HG03521 (cell line): ENCODE data around the gene SPSB2.
"Not testable (repeated sequence)": the region's sequence is repeated elsewhere in the genome, so short reads cannot be mapped to it uniquely, and the experiment has no call there.

ENCODE experiments used
- ATAC-seq: cut with Tn5 transposase; IDR thresholded peaks from one replicate; pipeline ENCODE4 v1.9.1; 2021; ENCODE audit warnings: mild to moderate bottlenecking, moderate library complexity; ENCODE audit not compliant: unreplicated experiment

The SPSB2 gene

GRCh38 chr12:6873094-6874014 lies at the start of gene SPSB2:
Gene SPSB2, minus strand, starts transcription at chr12:6873303. Its CDS starts 402 bp downstream, at chr12:6872901.
- ATAC-seq = peak; percentile 69

- no peak for ATAC-seq
Measured at GRCh38 chr12:6921996-6922946, 49.2 kb upstream of the SPSB2 start.

GRCh38 chr12:6921539-6921938 lies 48.4 kb upstream of the SPSB2 start:
- no peak for ATAC-seq

DNA sequence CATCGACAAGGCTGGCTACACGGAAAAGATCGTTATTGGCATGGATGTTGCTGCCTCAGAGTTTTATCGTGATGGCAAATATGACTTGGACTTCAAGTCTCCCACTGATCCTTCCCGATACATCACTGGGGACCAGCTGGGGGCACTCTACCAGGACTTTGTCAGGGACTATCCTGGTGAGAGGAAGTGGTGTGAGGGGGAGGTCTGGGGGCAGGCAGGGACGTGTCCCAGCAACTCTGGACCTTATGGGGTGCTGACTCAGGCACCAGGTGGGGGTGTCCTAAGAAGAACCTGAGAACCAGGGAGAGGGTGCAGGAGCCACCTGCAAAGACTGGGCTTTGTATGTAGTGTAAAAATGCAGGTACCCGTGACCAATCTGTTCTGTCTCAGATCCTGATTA lies 46.5 kb upstream of the SPSB2 start:
- ATAC-seq = no peak

GRCh38 chr12:6917491-6918231 lies 44.6 kb upstream of the SPSB2 start:
- no peak for ATAC-seq

DNA sequence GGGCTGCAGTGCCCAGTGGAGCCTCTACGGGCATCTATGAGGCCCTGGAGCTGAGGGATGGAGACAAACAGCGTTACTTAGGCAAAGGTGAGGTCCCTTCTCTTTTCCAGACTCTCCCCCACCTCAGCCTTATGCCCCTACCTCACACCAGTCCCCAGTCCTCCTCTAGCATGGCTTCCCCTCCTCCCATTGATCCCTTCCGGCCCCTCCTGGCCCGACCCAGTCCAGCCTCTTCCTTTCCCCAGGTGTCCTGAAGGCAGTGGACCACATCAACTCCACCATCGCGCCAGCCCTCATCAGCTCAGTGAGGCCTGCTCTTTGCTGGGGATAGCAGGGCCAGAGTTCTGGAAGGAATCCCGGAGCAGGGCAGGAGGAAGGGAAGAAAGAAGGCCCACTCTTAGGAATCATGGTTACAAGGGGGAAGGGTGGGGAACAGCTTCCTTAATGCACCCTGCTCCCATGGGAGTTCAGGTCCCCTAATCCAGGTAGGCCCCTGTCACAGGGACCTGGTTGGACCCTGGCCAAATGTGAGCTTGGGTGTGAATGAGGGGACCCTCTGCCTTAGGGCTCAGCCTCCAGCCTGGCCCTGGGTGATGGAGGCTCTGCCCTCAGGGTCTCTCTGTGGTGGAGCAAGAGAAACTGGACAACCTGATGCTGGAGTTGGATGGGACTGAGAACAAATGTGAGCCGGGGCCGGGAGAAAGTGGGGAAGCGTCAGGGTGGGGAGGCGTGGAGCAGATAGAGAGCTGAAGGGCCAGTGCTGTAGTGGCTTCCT lies 43.5 kb upstream of the SPSB2 start:
- ATAC-seq = no peak

DNA sequence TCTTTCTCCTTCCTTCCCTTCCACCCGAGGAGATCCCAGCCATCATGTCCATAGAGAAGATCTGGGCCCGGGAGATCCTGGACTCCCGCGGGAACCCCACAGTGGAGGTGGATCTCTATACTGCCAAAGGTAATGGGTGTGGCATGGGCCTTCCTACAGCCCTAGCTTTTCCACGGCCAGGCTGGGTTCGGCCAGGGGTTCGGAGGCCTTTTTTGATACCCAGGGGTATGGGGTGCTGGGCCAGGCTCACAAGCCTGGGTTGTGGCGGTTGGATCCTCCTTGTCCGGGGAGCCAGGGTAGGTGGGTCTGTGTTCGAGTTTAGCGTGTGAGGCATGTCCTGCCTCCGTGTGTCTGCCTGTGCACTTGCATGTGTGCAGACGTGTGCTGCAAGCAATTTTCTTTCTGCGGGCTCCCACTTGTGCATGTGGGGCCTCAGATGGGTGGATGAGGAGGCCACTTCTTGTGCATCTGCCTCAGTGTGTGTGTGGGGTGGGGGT lies 42.7 kb upstream of the SPSB2 start:
- ATAC-seq = no peak

- ATAC-seq = no peak
Measured at GRCh38 chr12:6914947-6915788, 42.1 kb upstream of the SPSB2 start.

GRCh38 chr12:6914246-6914946 lies 41.3 kb upstream of the SPSB2 start, which contains the start of gene ENO2:
Gene ENO2, plus strand, starts transcription at chr12:6914580. Its CDS starts 1,253 bp downstream, at chr12:6915833.
- ATAC-seq = peak; percentile 63

DNA sequence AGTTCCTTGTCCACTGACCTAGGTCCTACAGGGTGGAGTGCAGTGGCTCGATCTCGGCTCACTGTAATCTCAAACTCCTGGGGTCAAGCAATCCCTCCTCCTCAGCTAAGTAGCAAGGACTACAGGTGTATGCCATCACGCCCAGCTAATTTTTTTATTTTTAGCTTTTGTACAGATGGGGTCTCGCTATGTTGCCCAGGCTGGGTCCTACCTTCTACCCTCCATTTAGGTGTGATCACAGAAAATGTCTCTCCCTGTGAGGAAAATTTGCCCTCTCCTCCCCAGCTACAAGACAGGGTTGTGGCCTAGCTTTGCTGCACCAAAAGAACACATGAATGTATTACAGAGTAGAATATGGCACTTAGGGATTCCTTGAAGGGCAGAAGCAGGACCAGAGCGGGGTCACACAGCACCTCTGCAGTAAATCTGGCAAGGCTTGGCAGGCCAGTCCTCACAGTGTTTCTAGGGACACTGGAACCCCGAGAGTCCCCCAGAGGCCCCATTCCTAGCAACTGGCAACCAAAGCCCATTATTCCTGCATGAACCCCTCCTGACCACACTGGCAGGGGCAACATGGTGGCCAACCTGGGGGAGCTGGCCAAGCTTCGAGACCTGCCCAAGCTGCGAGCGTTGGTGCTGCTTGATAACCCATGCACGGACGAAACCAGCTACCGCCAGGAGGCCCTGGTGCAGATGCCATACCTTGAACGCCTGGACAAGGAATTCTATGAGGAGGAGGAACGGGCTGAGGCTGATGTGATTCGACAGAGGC lies 39.2 kb upstream of the SPSB2 start:
- ATAC-seq = no peak

- ATAC-seq = no peak
Measured at GRCh38 chr12:6909421-6910145, 36.5 kb upstream of the SPSB2 start.

DNA sequence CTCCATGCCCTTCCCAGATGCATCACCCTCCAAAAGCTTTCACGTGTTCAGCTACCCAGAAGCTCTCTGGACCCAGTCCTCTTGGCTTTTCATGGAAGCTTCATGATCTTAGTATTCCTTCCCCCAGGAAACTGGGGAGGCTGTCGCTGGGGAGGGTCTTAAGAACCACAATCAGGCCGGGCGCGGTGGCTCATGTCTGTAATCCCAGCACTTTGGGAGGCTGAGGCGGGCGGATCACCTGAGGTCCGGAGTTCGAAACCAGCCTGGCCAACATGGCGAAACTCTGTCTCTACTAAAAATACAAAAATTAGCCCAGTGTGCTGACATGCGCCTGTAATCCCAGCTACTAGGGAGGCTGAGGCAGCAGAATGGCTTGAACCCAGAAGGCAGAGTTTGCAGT lies 35.0 kb upstream of the SPSB2 start:
- ATAC-seq = not testable (repeated sequence)

- ATAC-seq = no peak
Measured at GRCh38 chr12:6905414-6906040, 32.4 kb upstream of the SPSB2 start.

- peak; percentile 96 for ATAC-seq
Measured at GRCh38 chr12:6904280-6905276, 31.5 kb upstream of the SPSB2 start, which contains the start of gene LRRC23. Gene LRRC23, plus strand, starts transcription at chr12:6904822. Its CDS starts 812 bp downstream, at chr12:6905634.

DNA sequence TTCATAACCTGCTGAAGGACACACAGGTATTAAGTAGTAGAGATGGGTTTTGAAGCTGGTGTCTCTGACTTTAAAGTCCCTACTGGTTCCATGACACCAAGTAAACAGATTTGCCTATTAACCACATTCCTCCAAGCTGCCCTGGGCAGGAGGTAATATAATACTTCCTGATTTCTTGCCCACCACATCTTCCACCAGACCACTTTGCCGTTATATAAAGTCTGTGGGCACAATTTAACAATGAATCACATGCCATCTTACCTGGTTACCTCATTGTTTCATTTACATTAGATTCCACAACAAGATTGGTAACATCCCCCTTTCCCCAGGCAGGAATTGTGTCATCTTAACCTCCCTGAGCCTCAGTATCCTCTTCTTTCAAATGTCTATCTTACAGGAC lies 30.6 kb upstream of the SPSB2 start:
- no peak for ATAC-seq
